GM21723 (cell line): ENCODE results near the gene CRY2.
A peak's percentile ranks its signal among the peaks of the same experiment; 100 is the strongest.
"Not testable (repeated sequence)": the region's sequence is repeated elsewhere in the genome, so short reads cannot be mapped to it uniquely, and the experiment has no call there.

Source experiments
- ATAC-seq: cut with Tn5 transposase; IDR thresholded peaks from one replicate; pipeline ENCODE4 v1.9.1; 2021; ENCODE audit warnings: mild to moderate bottlenecking, moderate library complexity; ENCODE audit not compliant: unreplicated experiment

CRY2 gene

GRCh38 chr11:45811571-45812290, 35.5 kb upstream of the CRY2 start:
- ATAC-seq, result no peak

GRCh38 chr11:45812581-45813548, 34.4 kb upstream of the CRY2 start:
- no peak for ATAC-seq

GRCh38 chr11:45815747-45816146, 31.5 kb upstream of the CRY2 start:
- ATAC-seq, result no peak

GRCh38 chr11:45816614-45817013, 30.7 kb upstream of the CRY2 start:
- ATAC-seq, result no peak

- ATAC-seq, result peak; percentile 87
These were observed 30.1 kb upstream of the CRY2 start for GRCh38 chr11:45817191-45817590.

- no peak for ATAC-seq
These were observed 28.2 kb upstream of the CRY2 start for GRCh38 chr11:45818961-45819605.

GRCh38 chr11:45820211-45820857, 26.9 kb upstream of the CRY2 start:
- no peak for ATAC-seq

GRCh38 chr11:45826492-45826891, 20.8 kb upstream of the CRY2 start:
- not testable (repeated sequence) for ATAC-seq

GRCh38 chr11:45827123-45827522, 20.2 kb upstream of the CRY2 start:
- ATAC-seq, result no peak

GRCh38 chr11:45828996-45829395, 18.3 kb upstream of the CRY2 start:
- no peak for ATAC-seq

- no peak for ATAC-seq
These were observed 16.7 kb upstream of the CRY2 start for GRCh38 chr11:45830596-45830995.

GRCh38 chr11:45832811-45833441, 14.3 kb upstream of the CRY2 start:
- no peak for ATAC-seq

- ATAC-seq, result no peak
These were observed 13.5 kb upstream of the CRY2 start for GRCh38 chr11:45833761-45834160.

- ATAC-seq, result no peak
These were observed 12.9 kb upstream of the CRY2 start for GRCh38 chr11:45834298-45834756.

GRCh38 chr11:45839204-45839603, 8.1 kb upstream of the CRY2 start:
- ATAC-seq, result no peak

GRCh38 chr11:45840251-45840650, 7.0 kb upstream of the CRY2 start:
- not testable (repeated sequence) for ATAC-seq

- peak; percentile 30 for ATAC-seq
These were observed 3.9 kb upstream of the CRY2 start for GRCh38 chr11:45843158-45843924.

- no peak for ATAC-seq
These were observed 2.3 kb upstream of the CRY2 start for GRCh38 chr11:45844822-45845578.

- ATAC-seq, result no peak
These were observed 1.1 kb upstream of the CRY2 start for GRCh38 chr11:45846174-45846675.
